ENCODE data around the gene RMND1. TPM values are rescaled to one million over a fixed set of nuclear protein-coding genes. Genes with fewer than 3 reads are reported as not detected.

The RMND1 gene
- total and polyA plus RNA-seq, 9 of the 15 experiments (the other 6 are each of a cell fraction or from before 2014, with no cell fraction given) = 26.9 to 47.8 (median 36.2) TPM

GRCh38 chr6:151389618-151390275 lies 62.2 kb downstream of the RMND1 start (continued):
- TF ChIP-seq GTF3C2 (IDR thresholded peaks at IDR 0.05; ENCODE audit: borderline replicate concordance, extremely low read depth, insufficient read length) (no peak), ZNF766 (CRISPR knock-in tag; conservative IDR thresholded peaks at IDR 0.05) (peak; percentile 82; the same call in 1 of the 2 replicates), ESRRB (CRISPR knock-in tag; IDR thresholded peaks at IDR 0.05; ENCODE audit: borderline replicate concordance) (0 out of 2 replicates have a peak, but pooled peaks have one; percentile 5), AFF4 (CRISPR knock-in tag; IDR thresholded peaks at IDR 0.05) (no peak; the same call in 1 of the 2 replicates), SMARCE1 (IDR thresholded peaks at IDR 0.05) (0 out of 2 replicates have a peak, but pooled peaks have one; percentile 35), SRSF9 (IDR thresholded peaks at IDR 0.05; ENCODE audit: borderline replicate concordance, low read depth, low read length) (no peak), KLF13 (tag; IDR thresholded peaks at IDR 0.05; ENCODE audit: borderline replicate concordance, low read depth) (no peak), TAF15 (IDR thresholded peaks at IDR 0.05; ENCODE audit: low read depth, low read length) (no peak), PRMT5 (CRISPR knock-in tag; IDR thresholded peaks at IDR 0.05) (no peak), RBM25 (IDR thresholded peaks at IDR 0.05; ENCODE audit: low read depth, low read length, severe bottlenecking) (no peak), MEF2A (IDR thresholded peaks at IDR 0.05; ENCODE audit: control insufficient read depth, low read depth, low read length) (no peak), IRF1 (CRISPR knock-in tag; IDR thresholded peaks at IDR 0.05; ENCODE audit: borderline replicate concordance) (no peak), KLF10 (CRISPR knock-in tag; IDR thresholded peaks at IDR 0.05) (no peak), ILK (tag; IDR thresholded peaks at IDR 0.05; ENCODE audit: borderline replicate concordance, low read depth) (no peak), THAP12 (CRISPR knock-in tag; IDR thresholded peaks at IDR 0.05) (peak; percentile 95), TCF15 (CRISPR knock-in tag; IDR thresholded peaks at IDR 0.05) (no peak)

Measured in K562 (cell line).